H1 (cell line): ENCODE measurements around the gene ARHGAP10. TPM values are rescaled to one million over a fixed set of nuclear protein-coding genes. Genes with fewer than 3 reads are reported as not detected.

Source experiments
- CTCF ChIA-PET: fragments of 300-600 bp; sonication (Branson Sonifier 250); formaldehyde crosslinking; loops from one replicate; lab custom pipeline; 2021; ENCODE audit not compliant: partially characterized antibody; lab: Charles Lee
- POLR2A ChIA-PET: fragments of 300-600 bp; sonication (Branson Sonifier 250); formaldehyde crosslinking; loops from one replicate; lab custom pipeline; 2021; ENCODE audit warnings: inconsistent platforms; ENCODE audit not compliant: partially characterized antibody; lab: Charles Lee
- DNase-seq, 2 experiments: peaks; one replicate each; pipeline versions ENCODE4 v3.0.0 to v3.0.0-alpha.2; 2010 to 2022; ENCODE audit warnings: low spot score in 2 of 2, low read depth in 1 of 2, mixed read lengths in 1 of 2
- FAIRE-seq: peaks from 2 replicates; lab custom pipeline; 2011; peaks lifted over from hg19 to GRCh38; lab: Jason Lieb, UNC
- H2AFZ ChIP-seq: 2 replicates; pipeline ENCODE4 v1.8.1; 2012; ENCODE audit warnings: low read length, inconsistent platforms
- H2AK5ac ChIP-seq: 2 replicates; pipeline ENCODE4 v1.6.1; 2013; ENCODE audit warnings: low read depth, low read length
- H2BK120ac ChIP-seq: replicated peaks from 2 replicates; pipeline ENCODE3; 2013; ENCODE audit warnings: low read depth, low read length, inconsistent platforms
- H2BK12ac ChIP-seq: 2 replicates; pipeline ENCODE4 v1.6.1; 2013; ENCODE audit warnings: low read depth, low read length
- H2BK15ac ChIP-seq: 2 replicates; pipeline ENCODE4 v1.6.1; 2013; ENCODE audit warnings: low read length
- H2BK20ac ChIP-seq: 2 replicates; pipeline ENCODE4 v1.6.1; 2013; ENCODE audit warnings: low read length
- H2BK5ac ChIP-seq: 2 replicates; pipeline ENCODE4 v1.6.1; 2013; ENCODE audit warnings: low read depth, low read length
- H3K14ac ChIP-seq: 2 replicates; pipeline ENCODE4 v1.6.1; 2013; ENCODE audit warnings: inconsistent platforms; ENCODE audit not compliant: insufficient read length
- H3K18ac ChIP-seq: 2 replicates; pipeline ENCODE4 v1.6.1; 2013; ENCODE audit warnings: low read length; ENCODE audit errors: extremely low read depth
- H3K23ac ChIP-seq: 2 replicates; pipeline ENCODE4 v1.6.1; 2013; ENCODE audit warnings: inconsistent platforms; ENCODE audit not compliant: insufficient read length
- H3K23me2 ChIP-seq: 2 replicates; pipeline ENCODE4 v1.6.1; 2013; ENCODE audit warnings: low read depth, low read length
- H3K27ac ChIP-seq: 2 replicates; pipeline ENCODE4 v1.6.1; 2011; ENCODE audit warnings: low read depth, low read length, inconsistent platforms
- H3K27me3 ChIP-seq, 4 experiments: replicated peaks in 1 of 4; 1 replicate in 1 of 4; 2 replicates in 3 of 4; pipeline versions ENCODE4 v1.6.1 to v1.8.1; 2011 to 2013; ENCODE audit warnings: low read length in 3 of 4, mild to moderate bottlenecking in 3 of 4, inconsistent platforms in 2 of 4, mixed read lengths in 2 of 4, moderate library complexity in 1 of 4; ENCODE audit not compliant: control insufficient read depth in 3 of 4, insufficient read depth in 3 of 4; ENCODE audit errors: extremely low read depth in 1 of 4
- H3K36me3 ChIP-seq, 4 experiments: 2 replicates each; pipeline versions ENCODE4 v1.6.1 to v1.8.1; 2011 to 2013; ENCODE audit warnings: mild to moderate bottlenecking in 4 of 4, low read length in 3 of 4, moderate library complexity in 2 of 4, control low read depth in 1 of 4, inconsistent platforms in 1 of 4; ENCODE audit not compliant: insufficient read depth in 4 of 4, control insufficient read depth in 2 of 4
- H3K4ac ChIP-seq: replicated peaks from 2 replicates; pipeline ENCODE3; 2013; ENCODE audit warnings: low read length, low read depth, mixed read lengths, inconsistent platforms; ENCODE audit not compliant: insufficient read length
- H3K4me1 ChIP-seq, 4 experiments: replicated peaks in 1 of 4; 1 replicate in 1 of 4; 2 replicates in 3 of 4; pipeline versions ENCODE4 v1.6.1 to v1.8.1; 2011 to 2013; ENCODE audit warnings: low read length in 3 of 4, inconsistent platforms in 2 of 4, mixed read lengths in 1 of 4; ENCODE audit not compliant: insufficient read depth in 4 of 4, control insufficient read depth in 3 of 4
- H3K4me2 ChIP-seq, 2 experiments: 2 replicates each; pipeline versions ENCODE4 v1.6.1 to v1.8.1; 2011 to 2013; ENCODE audit warnings: low read depth in 2 of 2, low read length in 2 of 2, control low read depth in 1 of 2, inconsistent platforms in 1 of 2, mild to moderate bottlenecking in 1 of 2; ENCODE audit not compliant: insufficient read depth in 1 of 2
- H3K4me3 ChIP-seq, 4 experiments: fragments of 200-600, 300-600 bp in 1 of 4; sonication (generic), shearing (Covaris generic), sonication (Bioruptor Twin) in 1 of 4; 2 replicates each; pipeline versions ENCODE4 v1.5.1 to v1.8.1; 2011 to 2016; ENCODE audit warnings: low read length in 4 of 4, low read depth in 3 of 4, control low read depth in 2 of 4, inconsistent platforms in 2 of 4, mild to moderate bottlenecking in 2 of 4, mixed read lengths in 1 of 4, moderate library complexity in 1 of 4; ENCODE audit not compliant: insufficient read depth in 2 of 4; ENCODE audit errors: extremely low read depth in 1 of 4
- H3K56ac ChIP-seq: replicated peaks from 2 replicates; pipeline ENCODE3; 2013; ENCODE audit warnings: low read depth, mild to moderate bottlenecking, mixed read lengths, low read length, inconsistent platforms; ENCODE audit not compliant: insufficient read length
- H3K79me1 ChIP-seq: 2 replicates; pipeline ENCODE4 v1.6.1; 2013; ENCODE audit warnings: low read depth, low read length, control low read depth
- H3K79me2 ChIP-seq, 2 experiments: 2 replicates each; pipeline versions ENCODE4 v1.6.1 to v1.8.1; 2012 to 2013; ENCODE audit warnings: low read length in 2 of 2, mild to moderate bottlenecking in 2 of 2, inconsistent platforms in 1 of 2; ENCODE audit not compliant: insufficient read depth in 2 of 2, control insufficient read depth in 1 of 2
- H3K9ac ChIP-seq, 4 experiments: replicated peaks in 1 of 4; 1 replicate in 1 of 4; 2 replicates in 3 of 4; pipeline versions ENCODE4 v1.6.1 to v1.8.1; 2011 to 2013; ENCODE audit warnings: low read depth in 3 of 4, low read length in 3 of 4, control low read depth in 2 of 4, mild to moderate bottlenecking in 2 of 4, moderate library complexity in 2 of 4, inconsistent platforms in 1 of 4; ENCODE audit errors: extremely low read depth in 1 of 4
- H3K9me3 ChIP-seq, 2 experiments: 2 replicates each; pipeline versions ENCODE4 v1.6.1 to v1.8.1; 2012 to 2013; ENCODE audit warnings: mild to moderate bottlenecking in 2 of 2, moderate library complexity in 2 of 2, control low read depth in 1 of 2, inconsistent platforms in 1 of 2, low read depth in 1 of 2, low read length in 1 of 2, mixed read lengths in 1 of 2; ENCODE audit not compliant: insufficient read depth in 2 of 2
- H4K20me1 ChIP-seq, 2 experiments: replicated peaks in 1 of 2; 2 replicates each; pipeline versions ENCODE3 to v1.8.1; 2011 to 2013; ENCODE audit warnings: inconsistent platforms in 2 of 2, low read length in 2 of 2, mild to moderate bottlenecking in 1 of 2; ENCODE audit not compliant: insufficient read depth in 2 of 2, control insufficient read depth in 1 of 2
- H4K5ac ChIP-seq: 2 replicates; pipeline ENCODE4 v1.6.1; 2013; ENCODE audit warnings: low read length, low read depth, mixed read lengths, inconsistent platforms; ENCODE audit not compliant: insufficient read length
- H4K8ac ChIP-seq: 2 replicates; pipeline ENCODE4 v1.8.0; 2013; ENCODE audit warnings: mild to moderate bottlenecking, moderate library complexity, low read length, inconsistent platforms; ENCODE audit not compliant: insufficient read depth; ENCODE audit errors: extremely low read depth
- H4K91ac ChIP-seq: replicated peaks from 2 replicates; pipeline ENCODE3; 2013; ENCODE audit warnings: low read length, mixed read lengths, inconsistent platforms; ENCODE audit not compliant: insufficient read length
- ATF3 ChIP-seq: IDR thresholded peaks from 2 replicates; pipeline ENCODE4 v1.6.1; 2011; ENCODE audit warnings: low read depth, mild to moderate bottlenecking, low read length; ENCODE audit not compliant: insufficient read depth
- CBX5 ChIP-seq: fragments of 300-800, 300-1000 bp; sonication (generic); IDR thresholded peaks from 2 replicates; pipeline ENCODE4 v1.7.1; 2016; ENCODE audit warnings: antibody characterized with exemption, low read length, low read depth
- EGR1 ChIP-seq: IDR thresholded peaks from 2 replicates; pipeline ENCODE4 v1.6.1; 2011; ENCODE audit warnings: low read depth, low read length, borderline replicate concordance
- HDAC2 ChIP-seq, 2 experiments: fragments of 300-600 bp in 1 of 2; sonication (generic) in 1 of 2; IDR thresholded peaks; 2 replicates each; pipeline ENCODE4 v1.6.1; 2011 to 2012; ENCODE audit warnings: low read depth in 2 of 2, low read length in 2 of 2, mild to moderate bottlenecking in 2 of 2, moderate library complexity in 2 of 2, borderline replicate concordance in 1 of 2, inconsistent platforms in 1 of 2
- HDAC6 ChIP-seq: IDR thresholded peaks from one replicate; pipeline ENCODE4 v1.7.1; 2012; ENCODE audit warnings: low read depth, mild to moderate bottlenecking, inconsistent platforms, low read length, moderate library complexity
- JUND ChIP-seq: IDR thresholded peaks from 2 replicates; pipeline ENCODE4 v1.6.1; 2011; ENCODE audit warnings: mild to moderate bottlenecking, improper control_type of control experiment, low read length
- KDM4A ChIP-seq: IDR thresholded peaks from one replicate; pipeline ENCODE4 v1.7.1; 2012; ENCODE audit warnings: low read depth, mild to moderate bottlenecking, moderate library complexity, low read length, inconsistent platforms; ENCODE audit not compliant: severe bottlenecking
- PHF8 ChIP-seq: fragments of 200-600 bp; sonication (generic); conservative IDR thresholded peaks from 2 replicates; pipeline ENCODE4 v1.7.1; 2012; ENCODE audit warnings: low read depth, mild to moderate bottlenecking, inconsistent platforms, low read length, moderate library complexity
- RBBP5 ChIP-seq: IDR thresholded peaks from 2 replicates; pipeline ENCODE4 v1.7.1; 2012; ENCODE audit warnings: low read depth, mild to moderate bottlenecking, inconsistent platforms, low read length, moderate library complexity, borderline replicate concordance
- SIX5 ChIP-seq: IDR thresholded peaks from 2 replicates; pipeline ENCODE4 v1.6.1; 2011; ENCODE audit warnings: mild to moderate bottlenecking, low read depth, low read length
- SP2 ChIP-seq: IDR thresholded peaks from 2 replicates; pipeline ENCODE4 v1.6.1; 2012; ENCODE audit warnings: mild to moderate bottlenecking, low read length, inconsistent platforms
- YY1 ChIP-seq: IDR thresholded peaks from 2 replicates; pipeline ENCODE4 v1.6.1; 2011; ENCODE audit warnings: low read depth, mild to moderate bottlenecking, low read length
- ZNF274 ChIP-seq: IDR thresholded peaks from 2 replicates; pipeline ENCODE4 v1.7.0; 2012; ENCODE audit warnings: low read length, borderline replicate concordance; ENCODE audit errors: extremely low read depth
- WGBS, 2 experiments: shearing (Covaris generic) in 1 of 2; methylation state at CpG; one replicate each; pipeline versions ENCODE4 v1.1.6 to v1.1.7; 2013 to 2015; ENCODE audit warnings: low lambda C conversion rate in 2 of 2, mixed read lengths in 2 of 2, inconsistent platforms in 1 of 2, low coverage in 1 of 2, missing lambda C conversion rate in 1 of 2; ENCODE audit not compliant: insufficient replicate concordance in 2 of 2, insufficient coverage in 1 of 2, insufficient read length in 1 of 2; ENCODE audit errors: extremely low coverage in 1 of 2, missing lambda C conversion rate in 1 of 2; 5-methylcytosine and 5-hydroxymethylcytosine counted together
- polyA plus RNA-seq, 7 experiments: library from polyadenylated mRNA; depleted of rRNA in 3 of 7; stranded (reverse) in 5 of 7; unstranded in 2 of 7; fragments of >200 nt in 5 of 7; fragments of 200-250 nt in 2 of 7; gene quantifications; 1 replicate in 5 of 7; 2 replicates in 1 of 7; 4 replicates in 1 of 7; pipeline versions ENCODE4 v1.2.1 to v1.2.3, GENCODE V29; 2011 to 2013; ENCODE audit warnings: missing spikeins in 2 of 7, mixed read lengths in 2 of 7
- total RNA-seq: library from RNA; stranded (reverse); fragmentation: NEBNext Ultra II Directional; extraction: Animal tissue kit (Norgen Biotek cat#: 25700); gene quantifications from 2 replicates; pipeline ENCODE4 v1.2.1, GENCODE V29; 2021

Gene ARHGAP10
- total and polyA plus RNA-seq, 2 of the 8 experiments (the other 6 are each of a cell fraction or from before 2014, with no cell fraction given): 3.7 to 6.1 TPM

- TF ChIP-seq EGR1 (no peak), YY1 (no peak), ZNF274 (no peak), HDAC2 (IDR thresholded peaks at IDR 0.05; ENCODE audit: borderline replicate concordance in 1 of 2, low read depth in 2 of 2, low read length in 2 of 2) (no peak), CBX5 (no peak), ATF3 (no peak), KDM4A (no peak), JUND (no peak), SP2 (no peak), RBBP5 (no peak), PHF8 (no peak), SIX5 (no peak), HDAC6 (no peak)
- Histone ChIP-seq H2BK15ac (no peak overlapping the region), H3K27ac (no peak overlapping the region), H3K27me3 (no peaks in the 10 kb centered on the region), H3K9me3 (no peaks in the 10 kb centered on the region), H3K79me2 (no peaks in the 10 kb centered on the region), H3K18ac (no peak overlapping the region), H2BK120ac (no peak overlapping the region), H3K4me1 (no peaks in the 10 kb centered on the region; a peak in 1 of 7 replicates), H3K56ac (no peak overlapping the region), H3K4ac (no peak overlapping the region), H3K4me3 (no peak overlapping the region), H3K9ac (no peak overlapping the region), H3K23ac (no peak overlapping the region), H3K4me2 (no peak overlapping the region), H2BK12ac (no peak overlapping the region), H2AK5ac (no peak overlapping the region; the same call in 1 of the 2 replicates), H3K14ac (no peak overlapping the region), H3K23me2 (no peaks in the 10 kb centered on the region), H4K20me1 (no peaks in the 10 kb centered on the region), H4K8ac (no peak overlapping the region), H3K36me3 (no peaks in the 10 kb centered on the region), H2BK20ac (no peak overlapping the region), H4K5ac (no peak overlapping the region), H2AFZ (no peak overlapping the region), H3K79me1 (no peaks in the 10 kb centered on the region), H4K91ac (no peak overlapping the region), H2BK5ac (no peak overlapping the region)
- no peak for FAIRE-seq
- ChIA-PET POLR2A (no interaction called here), CTCF (interaction anchor here (0.8 kb wide), 1 partner anchor 19 kb away, joined by 3 read pairs; no protein-coding TSS in a partner anchor)
- WGBS, 2 experiments: 91% methylated on average over 14 of the region's 14 CpGs; no CpG with 5 or more reads in 1 of the 2 experiments
- no peak for DNase-seq
Measured at GRCh38 chr4:147964266-147964880, 232.5 kb downstream of the ARHGAP10 start.
